SH-SY5Y (cell line): ENCODE results near the gene KLRC2.

Source experiments
- GATA2 ChIP-seq: IDR thresholded peaks from 2 replicates; pipeline ENCODE4 v1.6.1; 2011; ENCODE audit warnings: mild to moderate bottlenecking, low read depth, low read length
- GATA3 ChIP-seq: IDR thresholded peaks from 2 replicates; pipeline ENCODE4 v1.6.1; 2011; ENCODE audit warnings: low read depth, mild to moderate bottlenecking, low read length, moderate library complexity

DNA sequence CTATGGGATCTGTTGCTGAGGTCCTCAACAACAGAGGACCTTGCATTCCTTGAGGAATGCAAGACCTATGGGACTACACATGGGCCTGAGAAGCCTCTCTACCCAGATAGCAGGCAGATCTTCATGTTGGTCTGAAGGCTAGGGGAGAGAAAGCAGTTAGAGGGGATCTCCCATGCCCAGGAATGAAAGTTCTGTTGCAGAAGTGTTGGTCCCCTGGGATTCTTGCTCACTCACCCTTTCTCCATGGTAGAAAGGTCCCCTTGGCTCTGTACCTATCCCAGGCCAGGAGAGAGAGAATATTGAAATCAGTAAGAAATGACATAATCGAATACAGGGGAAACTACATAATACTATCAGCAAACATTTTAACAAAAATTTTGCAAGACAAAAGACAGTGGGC, 33.9 kb upstream of the KLRC2 start:
- TF ChIP-seq GATA3, result no peak
- TF ChIP-seq GATA2, result no peak
